Measurements from ENCODE around the gene GLIPR2. TPM values are rescaled to one million over a fixed set of nuclear protein-coding genes. Genes with fewer than 3 reads are reported as not detected.

Gene GLIPR2
- polyA plus RNA-seq, 4 donors, result 3.4 to 22.3 (median 14.8) TPM

DNA sequence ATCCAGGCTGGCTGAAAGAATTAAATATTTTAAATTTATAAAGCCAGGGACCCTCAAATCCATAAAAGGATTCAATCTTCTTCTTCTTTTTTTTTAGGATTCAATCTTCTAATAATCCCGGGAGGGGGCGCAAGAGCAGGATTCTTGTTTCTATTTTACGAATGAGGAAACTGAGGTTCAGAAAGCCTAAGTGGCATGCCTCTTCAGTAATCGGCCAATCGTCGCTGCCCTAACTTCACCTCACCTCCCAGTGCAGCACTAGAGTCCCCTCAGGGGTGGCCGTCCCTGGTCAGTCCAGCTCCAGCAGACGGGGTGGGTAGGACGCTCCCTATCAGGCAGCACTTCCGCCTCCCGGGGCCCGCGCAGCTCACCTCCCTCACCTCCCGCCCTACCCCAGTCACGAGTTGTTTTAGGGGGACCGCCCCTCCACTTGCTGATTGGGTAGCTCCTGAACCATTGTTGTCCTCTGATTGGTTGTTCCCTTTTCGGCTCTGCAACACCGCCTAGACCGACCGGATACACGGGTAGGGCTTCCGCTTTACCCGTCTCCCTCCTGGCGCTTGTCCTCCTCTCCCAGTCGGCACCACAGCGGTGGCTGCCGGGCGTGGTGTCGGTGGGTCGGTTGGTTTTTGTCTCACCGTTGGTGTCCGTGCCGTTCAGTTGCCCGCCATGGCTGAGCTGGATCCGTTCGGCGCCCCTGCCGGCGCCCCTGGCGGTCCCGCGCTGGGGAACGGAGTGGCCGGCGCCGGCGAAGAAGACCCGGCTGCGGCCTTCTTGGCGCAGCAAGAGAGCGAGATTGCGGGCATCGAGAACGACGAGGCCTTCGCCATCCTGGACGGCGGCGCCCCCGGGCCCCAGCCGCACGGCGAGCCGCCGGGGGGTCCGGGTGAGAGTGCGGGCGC, 54.1 kb downstream of the GLIPR2 start, which contains the start of gene CLTA:
Gene CLTA, plus strand, starts transcription at position 534 of the 902 bp plus-strand sequence. Its CDS starts 136 bp downstream, at position 670.
- H3K36me3 ChIP-seq (ENCODE audit: control insufficient read depth in 3 of 3, insufficient read depth in 2 of 3, low read depth in 1 of 3, low read length in 3 of 3), result peaks cover 0 to 6% (median 0%) of the 10 kb centered on the region in 3 donors
- peak within 1 kb of the TSS; percentile 62 to 88 (median 80) for H3K4me3 ChIP-seq (ENCODE audit: low read depth in 1 of 3, low read length in 3 of 3)
- H3K4me1 ChIP-seq (ENCODE audit: control insufficient read depth in 3 of 3, insufficient read depth in 2 of 3, low read depth in 1 of 3, low read length in 2 of 3), result peaks cover 5 to 16% (median 12%) of the 10 kb centered on the region in 3 donors
- peak within 1 kb of the TSS; percentile 78 to 98 (median 95) for H3K27ac ChIP-seq (ENCODE audit: low read depth in 1 of 3, low read length in 2 of 3)
- 0% methylated on average over 67 to 68 of the region's 68 CpGs for WGBS, 3 donors
- H3K9me3 ChIP-seq (ENCODE audit: control insufficient read depth in 2 of 2, insufficient read depth in 1 of 2, low read depth in 1 of 2, low read length in 1 of 2), result no peaks in the 10 kb centered on the region
- peak; percentile 98 to 100 for DNase-seq
- H3K27me3 ChIP-seq (ENCODE audit: control insufficient read depth in 3 of 3, insufficient read depth in 3 of 3, low read length in 3 of 3), result no peaks in the 10 kb centered on the region
- FAIRE-seq, result no peak

DNA sequence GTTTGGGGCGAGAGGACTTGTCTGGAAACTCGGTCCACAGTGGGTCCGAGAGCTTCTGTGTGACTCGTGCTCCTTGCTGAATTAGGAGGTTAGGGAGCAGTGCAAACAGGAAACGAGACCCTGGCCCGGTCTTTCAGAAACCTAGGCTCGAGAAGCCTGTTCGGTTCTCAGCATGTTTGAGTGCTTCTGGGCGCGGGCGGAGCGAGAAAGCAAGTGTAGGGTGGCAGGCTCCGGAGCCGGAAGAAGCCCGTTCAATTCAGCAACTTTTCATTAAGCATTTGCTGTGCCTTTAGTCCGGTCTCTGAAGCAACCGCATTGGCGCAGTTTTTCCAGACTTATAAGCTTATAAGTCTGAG, 54.7 kb downstream of the GLIPR2 start:
- H3K4me3 ChIP-seq (ENCODE audit: low read depth in 1 of 3, low read length in 3 of 3), result peak overlapping the region; percentile 62 to 88 (median 80)
- H3K27ac ChIP-seq (ENCODE audit: low read depth in 1 of 3, low read length in 2 of 3), result peak overlapping the region; percentile 75 to 98 (median 95)
- peaks cover 5 to 16% (median 12%) of the 10 kb centered on the region in 3 donors for H3K4me1 ChIP-seq (ENCODE audit: control insufficient read depth in 3 of 3, insufficient read depth in 2 of 3, low read depth in 1 of 3, low read length in 2 of 3)
- no peaks in the 10 kb centered on the region for H3K9me3 ChIP-seq (ENCODE audit: control insufficient read depth in 2 of 2, insufficient read depth in 1 of 2, low read depth in 1 of 2, low read length in 1 of 2)
- FAIRE-seq (no peak), DNase-seq (peak in 1 of 2 donors; percentile 49)
- 0 to 1% (median 0%) methylated on average over 18 of the region's 18 CpGs for WGBS, 3 donors
- H3K27me3 ChIP-seq (ENCODE audit: control insufficient read depth in 3 of 3, insufficient read depth in 3 of 3, low read length in 3 of 3), result no peaks in the 10 kb centered on the region
- H3K36me3 ChIP-seq (ENCODE audit: control insufficient read depth in 3 of 3, insufficient read depth in 2 of 3, low read depth in 1 of 3, low read length in 3 of 3), result peaks cover 0 to 9% (median 0%) of the 10 kb centered on the region in 3 donors

DNA sequence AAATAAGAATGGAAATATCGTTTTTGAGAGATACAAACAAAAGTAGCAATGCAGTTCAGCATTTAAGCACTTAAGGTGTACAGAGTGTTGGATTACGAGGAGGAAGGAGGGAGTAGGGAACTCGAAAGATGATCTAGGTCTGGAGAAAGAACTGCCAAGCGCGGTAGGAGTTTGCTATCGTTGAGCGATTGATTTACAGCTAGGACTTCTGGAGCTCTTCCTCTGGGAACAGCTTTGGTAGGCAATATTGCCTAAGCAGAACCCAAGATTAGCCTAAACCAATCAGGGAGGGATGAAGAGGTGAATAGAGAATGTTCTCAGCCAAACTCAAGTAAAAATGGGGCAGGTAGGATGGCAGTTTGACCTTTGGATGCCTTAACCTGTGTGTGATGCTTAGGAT, 55.2 kb downstream of the GLIPR2 start:
- WGBS, 3 donors, result 0 to 2% (median 0%) methylated on average over 7 of the region's 7 CpGs
- Histone ChIP-seq H3K4me1 (ENCODE audit: control insufficient read depth in 3 of 3, insufficient read depth in 2 of 3, low read depth in 1 of 3, low read length in 2 of 3) (peaks cover 5 to 16% (median 12%) of the 10 kb centered on the region in 3 donors), H3K4me3 (ENCODE audit: low read depth in 1 of 3, low read length in 3 of 3) (peak overlapping the region; percentile 62 to 88 (median 80)), H3K27me3 (ENCODE audit: control insufficient read depth in 3 of 3, insufficient read depth in 3 of 3, low read length in 3 of 3) (no peaks in the 10 kb centered on the region), H3K9me3 (ENCODE audit: control insufficient read depth in 2 of 2, insufficient read depth in 1 of 2, low read depth in 1 of 2, low read length in 1 of 2) (no peaks in the 10 kb centered on the region), H3K27ac (ENCODE audit: low read depth in 1 of 3, low read length in 2 of 3) (peak overlapping the region in 2 of 3 donors; percentile 95 to 98), H3K36me3 (ENCODE audit: control insufficient read depth in 3 of 3, insufficient read depth in 2 of 3, low read depth in 1 of 3, low read length in 3 of 3) (peaks cover 0 to 9% (median 0%) of the 10 kb centered on the region in 3 donors)
- FAIRE-seq (no peak), DNase-seq (peak; percentile 18 to 20)

DNA sequence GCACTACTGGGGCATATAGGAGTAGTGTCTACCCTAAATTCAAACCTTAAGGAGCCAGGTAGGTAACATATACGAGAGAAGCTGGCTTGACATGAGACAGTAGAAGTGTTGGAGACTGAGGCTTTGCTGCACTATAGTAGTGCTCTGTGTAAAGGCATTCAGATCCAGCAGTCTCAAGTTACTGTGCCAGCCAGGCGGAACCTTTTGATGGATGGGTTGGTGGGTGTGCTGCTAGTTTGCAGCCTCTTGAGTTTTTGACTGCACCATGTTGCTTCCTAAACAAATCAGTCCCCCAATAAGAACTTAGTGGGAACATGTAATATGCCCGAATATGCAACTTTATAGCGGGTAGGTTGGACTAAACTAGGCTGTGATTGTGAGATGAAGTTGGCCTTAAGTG, 55.7 kb downstream of the GLIPR2 start:
- Histone ChIP-seq H3K4me1 (ENCODE audit: control insufficient read depth in 3 of 3, insufficient read depth in 2 of 3, low read depth in 1 of 3, low read length in 2 of 3) (peaks cover 5 to 16% (median 12%) of the 10 kb centered on the region in 3 donors), H3K27ac (ENCODE audit: low read depth in 1 of 3, low read length in 2 of 3) (no peak overlapping the region), H3K9me3 (ENCODE audit: control insufficient read depth in 2 of 2, insufficient read depth in 1 of 2, low read depth in 1 of 2, low read length in 1 of 2) (no peaks in the 10 kb centered on the region), H3K27me3 (ENCODE audit: control insufficient read depth in 3 of 3, insufficient read depth in 3 of 3, low read length in 3 of 3) (no peaks in the 10 kb centered on the region), H3K36me3 (ENCODE audit: control insufficient read depth in 3 of 3, insufficient read depth in 2 of 3, low read depth in 1 of 3, low read length in 3 of 3) (peaks cover 0 to 13% (median 0%) of the 10 kb centered on the region in 3 donors), H3K4me3 (ENCODE audit: low read depth in 1 of 3, low read length in 3 of 3) (peak overlapping the region in 2 of 3 donors; percentile 62 to 80)
- 61 to 70% (median 69%) methylated on average over 4 of the region's 4 CpGs for WGBS, 3 donors
- FAIRE-seq, result no peak
- DNase-seq, result no peak

DNA sequence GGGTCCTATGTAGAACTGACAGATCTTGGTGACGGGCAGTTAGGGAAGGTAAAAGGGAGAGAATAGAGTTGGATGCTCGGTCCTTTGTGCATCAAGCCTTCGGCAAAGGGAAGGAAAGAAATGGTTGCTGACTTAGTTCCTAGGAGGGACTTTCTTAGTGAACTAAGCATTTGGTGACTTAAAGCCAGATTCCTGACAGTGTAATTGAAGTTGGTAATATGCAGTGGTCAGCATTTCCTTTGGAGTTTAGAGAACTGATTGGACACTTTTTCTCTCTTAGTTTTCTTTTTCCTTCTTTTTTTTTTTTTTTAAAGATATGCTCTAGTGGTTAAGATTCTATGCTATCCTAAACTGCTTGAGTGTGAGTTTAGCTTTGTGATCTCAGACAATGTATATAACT, 56.5 kb downstream of the GLIPR2 start:
- Histone ChIP-seq H3K36me3 (ENCODE audit: control insufficient read depth in 3 of 3, insufficient read depth in 2 of 3, low read depth in 1 of 3, low read length in 3 of 3) (peaks cover 0 to 16% (median 0%) of the 10 kb centered on the region in 3 donors), H3K27ac (ENCODE audit: low read depth in 1 of 3, low read length in 2 of 3) (no peak overlapping the region), H3K9me3 (ENCODE audit: control insufficient read depth in 2 of 2, insufficient read depth in 1 of 2, low read depth in 1 of 2, low read length in 1 of 2) (no peaks in the 10 kb centered on the region), H3K4me1 (ENCODE audit: control insufficient read depth in 3 of 3, insufficient read depth in 2 of 3, low read depth in 1 of 3, low read length in 2 of 3) (peaks cover 5 to 16% (median 12%) of the 10 kb centered on the region in 3 donors), H3K4me3 (ENCODE audit: low read depth in 1 of 3, low read length in 3 of 3) (no peak overlapping the region), H3K27me3 (ENCODE audit: control insufficient read depth in 3 of 3, insufficient read depth in 3 of 3, low read length in 3 of 3) (no peaks in the 10 kb centered on the region)
- 61 to 79% (median 72%) methylated on average over 3 of the region's 3 CpGs for WGBS, 3 donors
- FAIRE-seq (no peak), DNase-seq (no peak)

DNA sequence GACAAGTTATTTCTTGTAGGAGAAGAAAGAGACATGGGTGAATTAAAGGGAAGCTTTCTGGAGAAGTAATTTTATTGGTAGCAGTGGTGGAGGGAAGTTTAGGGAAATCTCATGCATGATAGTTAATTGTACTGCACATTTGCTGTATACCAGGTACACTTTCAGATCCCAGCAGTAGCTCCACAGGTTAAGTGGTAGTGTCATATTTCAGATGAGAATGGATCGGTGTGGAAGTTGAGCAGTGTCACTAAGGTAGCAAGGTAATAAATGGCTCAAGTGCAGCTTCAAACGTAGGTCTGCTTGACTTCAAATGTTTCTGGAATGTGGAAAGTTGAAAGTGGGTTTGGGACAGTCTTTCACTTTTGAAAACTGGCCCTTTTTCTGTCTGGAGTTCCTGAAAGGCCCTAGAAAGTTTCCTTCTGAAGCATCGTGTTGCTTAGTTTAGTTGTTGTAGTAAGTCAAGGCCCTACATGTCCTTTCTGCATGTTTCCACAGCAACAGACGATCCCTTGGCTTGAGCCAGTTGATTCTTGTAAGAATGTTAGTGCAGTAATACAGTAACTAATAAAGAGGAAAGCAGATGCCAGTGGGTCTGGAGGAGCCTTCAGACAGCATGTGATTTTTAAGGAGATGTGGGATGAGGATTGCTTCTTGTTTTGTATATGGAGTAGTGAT, 57.9 kb downstream of the GLIPR2 start:
- Histone ChIP-seq H3K9me3 (ENCODE audit: control insufficient read depth in 2 of 2, insufficient read depth in 1 of 2, low read depth in 1 of 2, low read length in 1 of 2) (no peaks in the 10 kb centered on the region), H3K36me3 (ENCODE audit: control insufficient read depth in 3 of 3, insufficient read depth in 2 of 3, low read depth in 1 of 3, low read length in 3 of 3) (peaks cover 0 to 27% (median 4%) of the 10 kb centered on the region in 3 donors), H3K27ac (ENCODE audit: low read depth in 1 of 3, low read length in 2 of 3) (no peak overlapping the region), H3K4me3 (ENCODE audit: low read depth in 1 of 3, low read length in 3 of 3) (no peak overlapping the region), H3K4me1 (ENCODE audit: control insufficient read depth in 3 of 3, insufficient read depth in 2 of 3, low read depth in 1 of 3, low read length in 2 of 3) (peaks cover 5 to 16% (median 12%) of the 10 kb centered on the region in 3 donors), H3K27me3 (ENCODE audit: control insufficient read depth in 3 of 3, insufficient read depth in 3 of 3, low read length in 3 of 3) (no peaks in the 10 kb centered on the region)
- no peak for FAIRE-seq
- DNase-seq, result no peak
- WGBS, 3 donors, result 37 to 50% (median 47%) methylated on average over 4 of the region's 4 CpGs

DNA sequence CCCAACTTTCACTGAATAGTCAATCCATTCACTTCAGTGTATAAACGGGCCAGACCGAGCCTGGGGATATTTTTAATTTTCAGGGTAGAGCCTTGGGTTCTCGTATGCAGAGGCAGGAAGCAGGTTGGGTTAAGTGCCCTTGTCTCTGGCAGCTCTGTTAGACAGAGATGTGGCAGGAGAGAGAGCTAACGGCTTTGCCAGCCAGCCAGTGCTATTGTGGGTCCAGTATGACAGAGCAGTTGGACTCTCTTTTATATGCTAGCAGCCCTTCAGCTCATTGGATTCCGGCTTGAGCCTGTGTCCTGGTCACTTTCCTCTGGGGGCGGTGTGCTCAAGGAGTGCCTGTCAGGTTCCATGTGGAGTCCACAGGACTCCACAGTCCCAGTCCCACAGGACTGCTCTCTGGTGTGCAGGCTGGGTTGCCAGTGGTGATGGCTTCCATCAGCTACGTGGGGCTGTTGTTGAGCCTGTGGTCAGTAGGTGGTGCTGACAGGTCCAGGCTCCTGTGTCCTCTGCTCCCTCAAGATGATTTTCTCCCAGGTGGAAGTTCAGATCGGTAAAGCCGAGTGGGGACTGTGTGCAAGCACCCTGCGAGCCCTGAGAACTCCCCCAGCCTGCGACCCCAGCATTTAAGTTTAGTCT, 68.5 kb downstream of the GLIPR2 start:
- Histone ChIP-seq H3K36me3 (ENCODE audit: control insufficient read depth in 3 of 3, insufficient read depth in 2 of 3, low read depth in 1 of 3, low read length in 3 of 3) (peaks cover 31 to 65% (median 43%) of the 10 kb centered on the region in 3 donors), H3K27me3 (ENCODE audit: control insufficient read depth in 3 of 3, insufficient read depth in 3 of 3, low read length in 3 of 3) (no peaks in the 10 kb centered on the region), H3K27ac (ENCODE audit: low read depth in 1 of 3, low read length in 2 of 3) (no peak overlapping the region), H3K4me3 (ENCODE audit: low read depth in 1 of 3, low read length in 3 of 3) (no peak overlapping the region), H3K4me1 (ENCODE audit: control insufficient read depth in 3 of 3, insufficient read depth in 2 of 3, low read depth in 1 of 3, low read length in 2 of 3) (no peaks in the 10 kb centered on the region), H3K9me3 (ENCODE audit: control insufficient read depth in 2 of 2, insufficient read depth in 1 of 2, low read depth in 1 of 2, low read length in 1 of 2) (no peaks in the 10 kb centered on the region)
- DNase-seq (peak in 1 of 2 donors; percentile 11), FAIRE-seq (no peak)
- WGBS, 3 donors, result 87 to 93% (median 90%) methylated on average over 11 of the region's 11 CpGs

DNA sequence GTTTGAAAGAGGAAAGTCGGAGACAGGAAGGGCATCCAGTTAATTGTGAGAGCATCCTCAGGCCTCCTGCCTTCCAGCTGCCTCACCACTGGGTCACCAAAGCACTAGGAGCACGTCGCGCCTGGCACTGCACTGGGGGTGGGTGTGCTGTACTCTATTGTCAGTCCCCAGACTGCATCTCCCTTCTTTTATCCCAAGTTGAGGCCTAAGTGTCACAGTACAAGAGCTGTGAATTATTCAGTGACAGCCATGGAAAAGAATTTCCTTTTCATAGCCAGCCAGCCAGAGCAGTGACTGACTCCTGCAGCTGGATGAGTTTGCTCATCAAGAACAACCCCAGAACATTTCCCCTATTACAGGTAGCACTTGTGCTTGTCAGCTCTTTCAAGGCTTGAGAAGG, 70.5 kb downstream of the GLIPR2 start:
- H3K27me3 ChIP-seq (ENCODE audit: control insufficient read depth in 3 of 3, insufficient read depth in 3 of 3, low read length in 3 of 3), result no peaks in the 10 kb centered on the region
- DNase-seq, result no peak
- H3K4me3 ChIP-seq (ENCODE audit: low read depth in 1 of 3, low read length in 3 of 3), result no peak overlapping the region
- H3K36me3 ChIP-seq (ENCODE audit: control insufficient read depth in 3 of 3, insufficient read depth in 2 of 3, low read depth in 1 of 3, low read length in 3 of 3), result peaks cover 23 to 75% (median 56%) of the 10 kb centered on the region in 3 donors
- H3K4me1 ChIP-seq (ENCODE audit: control insufficient read depth in 3 of 3, insufficient read depth in 2 of 3, low read depth in 1 of 3, low read length in 2 of 3), result no peaks in the 10 kb centered on the region
- no peak for FAIRE-seq
- no peak overlapping the region for H3K27ac ChIP-seq (ENCODE audit: low read depth in 1 of 3, low read length in 2 of 3)
- 89 to 93% (median 91%) methylated on average over 4 of the region's 4 CpGs for WGBS, 3 donors
- H3K9me3 ChIP-seq (ENCODE audit: control insufficient read depth in 2 of 2, insufficient read depth in 1 of 2, low read depth in 1 of 2, low read length in 1 of 2), result no peaks in the 10 kb centered on the region
